Stimulated activated CD8-positive, alpha-beta memory T cell treated with anti-CD3 and anti-CD28 coated beads, Interleukin-7, amount 100 ng/mL, for 48 hours (primary cell): Measurements from ENCODE around the gene ABCF1.

ENCODE experiments used
- DNase-seq, 2 donors: peaks; one replicate each; pipeline ENCODE4 v3.0.0-alpha.2; 2020; ENCODE audit warnings: low read depth in 1 of 2; ENCODE audit errors: extremely low read depth in 1 of 2

The ABCF1 gene

GRCh38 chr6:30618270-30618797 is 47.1 kb downstream of the ABCF1 start:
- DNase-seq = no peak

- DNase-seq = no peak
These were observed 48.3 kb downstream of the ABCF1 start for GRCh38 chr6:30619561-30619960.

GRCh38 chr6:30625511-30625910 is 54.3 kb downstream of the ABCF1 start:
- DNase-seq = no peak

GRCh38 chr6:30626484-30627366 is 55.5 kb downstream of the ABCF1 start, which contains the start of gene ATAT1:
Gene ATAT1, plus strand, starts transcription at chr6:30626874.
- DNase-seq = peak; percentile 75 to 83

- DNase-seq = no peak
These were observed 64.6 kb downstream of the ABCF1 start for GRCh38 chr6:30635834-30636233.

GRCh38 chr6:30640481-30640880 is 69.2 kb downstream of the ABCF1 start:
- DNase-seq = no peak

GRCh38 chr6:30641048-30641447 is 69.8 kb downstream of the ABCF1 start:
- no peak for DNase-seq
